ENCODE measurements around the gene SEC31A. TPM values are rescaled to one million over a fixed set of nuclear protein-coding genes. Genes with fewer than 3 reads are reported as not detected.
"Not testable (repeated sequence)": the region's sequence is repeated elsewhere in the genome, so short reads cannot be mapped to it uniquely, and the experiment has no call there.

The SEC31A gene
- polyA plus RNA-seq, 1 donor from 2014 or later: 102 TPM

DNA sequence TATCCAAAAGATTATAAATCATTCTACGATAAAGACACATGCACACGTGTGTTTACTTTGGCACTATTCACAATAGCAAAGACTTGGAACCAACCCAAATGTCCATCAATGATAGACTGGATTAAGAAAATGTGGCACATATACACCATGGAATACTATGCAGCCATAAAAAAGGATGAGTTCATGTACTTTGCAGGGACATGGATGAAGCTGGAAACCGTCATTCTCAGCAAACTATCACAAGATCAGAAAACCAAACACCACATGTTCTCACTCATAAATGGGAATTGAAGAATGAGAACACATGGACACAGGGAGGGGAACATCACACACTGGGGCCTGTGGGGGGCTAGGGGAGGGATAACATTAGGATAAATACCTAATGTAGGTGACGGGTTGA lies 57.9 kb downstream of the SEC31A start:
- H3K27me3 Mint-ChIP-seq, H3K4me1 Mint-ChIP-seq, H3K9me3 Mint-ChIP-seq, H3K4me3 Mint-ChIP-seq, H3K27ac Mint-ChIP-seq: not testable (repeated sequence)
- peaks cover 20% of the 10 kb centered on the region for H3K36me3 Mint-ChIP-seq

DNA sequence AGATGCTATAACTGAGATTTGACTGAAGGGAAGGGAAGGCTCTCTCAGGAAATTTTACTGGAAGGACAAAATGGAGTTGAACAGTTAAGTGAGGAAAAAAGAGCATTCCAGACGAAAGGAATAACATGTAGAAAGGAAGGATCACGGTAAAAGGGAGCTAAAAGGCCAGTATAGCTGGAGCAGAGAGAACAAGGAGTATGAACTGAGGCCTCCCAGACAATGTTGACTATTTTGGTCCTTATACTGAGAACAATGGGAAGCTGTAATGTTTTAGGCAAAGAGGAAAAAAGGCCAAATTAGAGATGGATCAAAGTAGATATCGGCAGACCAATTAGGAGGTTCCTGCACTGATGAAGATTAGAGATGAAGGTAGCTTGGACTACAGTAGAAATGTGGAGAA lies 65.5 kb downstream of the SEC31A start:
- H3K36me3 Mint-ChIP-seq: peaks cover 3% of the 10 kb centered on the region
- H3K4me1 Mint-ChIP-seq: no peaks in the 10 kb centered on the region
- H3K27ac Mint-ChIP-seq: peak overlapping the region in 1 of 3 donors; percentile 31
- H3K4me3 Mint-ChIP-seq: no peak overlapping the region
- no peaks in the 10 kb centered on the region for H3K27me3 Mint-ChIP-seq
- H3K9me3 Mint-ChIP-seq: no peaks in the 10 kb centered on the region

DNA sequence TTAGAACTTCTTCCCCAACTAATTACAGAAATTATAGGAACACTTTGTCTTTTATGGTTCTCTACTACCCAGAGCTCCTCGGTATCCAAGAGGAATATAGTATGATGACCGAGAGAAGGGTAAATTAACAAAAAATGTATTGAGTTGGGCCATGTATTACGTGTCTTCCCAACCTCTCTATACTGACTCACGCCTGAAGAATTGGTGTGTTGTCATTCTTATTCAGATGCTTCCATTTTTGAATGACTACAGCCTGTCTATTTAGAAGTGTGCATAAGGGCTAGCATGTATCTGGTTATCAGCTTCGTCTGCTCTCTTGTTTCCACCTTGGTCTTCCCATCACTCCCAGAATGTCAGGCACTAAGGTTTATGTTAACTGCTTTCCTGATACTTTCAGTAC lies 67.9 kb downstream of the SEC31A start:
- H3K27me3 Mint-ChIP-seq: no peaks in the 10 kb centered on the region
- H3K4me3 Mint-ChIP-seq: no peak overlapping the region
- H3K4me1 Mint-ChIP-seq: no peaks in the 10 kb centered on the region
- H3K36me3 Mint-ChIP-seq: peaks cover 5% of the 10 kb centered on the region
- H3K9me3 Mint-ChIP-seq: no peaks in the 10 kb centered on the region
- H3K27ac Mint-ChIP-seq: no peak overlapping the region

DNA sequence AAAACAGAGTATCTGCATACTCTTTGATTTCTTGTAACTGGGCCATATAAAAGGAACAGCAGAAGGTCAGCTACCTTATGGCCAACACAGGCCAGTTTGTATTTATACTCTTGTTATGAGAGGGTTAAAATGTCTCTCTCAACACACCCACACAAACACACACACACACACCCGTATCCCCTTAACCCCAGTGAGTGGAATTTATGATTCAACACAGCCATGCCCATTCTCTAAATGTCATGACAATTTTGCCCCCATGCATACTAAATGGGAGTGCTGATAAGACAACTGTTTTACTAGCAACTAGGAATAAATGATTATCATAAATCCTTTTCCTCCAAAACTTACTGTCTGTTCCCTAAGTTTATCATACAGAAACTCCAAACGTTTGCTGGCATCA lies 70.3 kb downstream of the SEC31A start:
- Mint-ChIP-seq H3K36me3 (peaks cover 2% of the 10 kb centered on the region), H3K9me3 (no peaks in the 10 kb centered on the region), H3K27ac (no peak overlapping the region), H3K4me1 (no peaks in the 10 kb centered on the region), H3K27me3 (no peaks in the 10 kb centered on the region), H3K4me3 (no peak overlapping the region)

DNA sequence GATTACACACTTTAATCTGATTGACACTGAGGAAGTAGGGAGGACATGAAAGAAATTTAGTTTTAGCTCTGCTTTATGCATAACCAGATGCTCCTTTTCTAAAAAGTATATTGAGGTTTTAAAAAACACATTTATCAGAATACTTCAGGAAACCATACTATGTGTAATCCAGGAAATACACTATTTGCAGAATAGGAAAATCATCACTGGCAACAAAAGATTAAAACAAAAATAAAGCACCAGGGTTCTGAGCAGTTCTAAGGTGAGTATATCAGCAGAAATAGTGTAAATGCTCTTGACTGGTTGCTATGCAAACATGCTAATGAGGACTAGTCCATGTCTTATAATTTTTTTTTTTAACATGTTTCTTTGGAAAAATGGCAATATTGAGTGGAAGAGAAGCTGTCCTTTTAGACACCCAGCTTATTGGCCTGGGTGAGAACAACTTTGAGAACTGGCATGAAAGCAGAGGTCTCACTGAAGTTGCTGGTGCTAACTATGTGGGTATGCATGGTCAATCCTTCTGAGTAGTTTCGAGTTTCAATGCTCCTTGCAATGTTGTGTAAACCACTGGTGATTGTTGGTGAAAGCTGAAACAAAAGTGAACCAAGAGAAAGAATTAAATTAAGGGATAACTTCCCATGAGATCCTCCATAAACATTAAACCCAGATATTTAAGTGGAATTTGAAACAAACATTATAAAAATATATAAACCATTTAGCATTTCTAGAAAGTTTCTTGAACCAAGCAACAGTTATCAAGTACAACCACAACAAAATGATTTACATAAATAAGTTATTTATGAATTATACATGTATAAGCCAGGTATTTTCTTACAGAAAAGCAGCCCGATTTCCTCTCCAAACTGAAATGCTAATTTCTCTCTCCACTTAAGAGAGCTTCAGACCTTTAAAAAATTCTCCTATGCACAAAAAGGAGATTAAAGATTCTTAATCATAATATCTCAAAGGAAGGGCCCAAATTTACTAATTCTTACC lies 72.0 kb downstream of the SEC31A start:
- H3K36me3 Mint-ChIP-seq: peaks cover 2% of the 10 kb centered on the region
- H3K4me3 Mint-ChIP-seq: no peak overlapping the region
- H3K27me3 Mint-ChIP-seq: no peaks in the 10 kb centered on the region
- H3K27ac Mint-ChIP-seq: peak overlapping the region in 1 of 3 donors; percentile 46
- H3K9me3 Mint-ChIP-seq: no peaks in the 10 kb centered on the region
- H3K4me1 Mint-ChIP-seq: no peaks in the 10 kb centered on the region

DNA sequence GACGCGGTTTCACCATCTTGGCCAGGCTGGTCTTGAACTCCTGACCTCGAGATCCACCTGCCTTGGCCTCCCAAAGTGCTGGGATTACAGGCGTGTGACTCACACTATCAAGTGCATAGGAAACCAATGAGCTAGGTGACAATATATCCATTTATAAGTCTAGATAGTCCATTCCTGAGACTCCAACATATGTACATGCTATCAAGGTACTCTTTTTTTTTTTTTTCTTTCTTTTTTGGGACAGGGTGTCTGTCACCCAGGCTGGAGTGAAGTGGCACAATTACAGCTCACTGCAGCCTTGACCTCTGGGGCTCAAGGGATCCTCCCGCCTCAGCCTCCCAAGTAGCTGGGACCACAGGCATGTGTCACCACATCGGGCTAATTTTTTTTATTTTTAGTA lies 74.1 kb downstream of the SEC31A start:
- H3K27ac Mint-ChIP-seq, H3K9me3 Mint-ChIP-seq, H3K4me1 Mint-ChIP-seq, H3K36me3 Mint-ChIP-seq, H3K4me3 Mint-ChIP-seq, H3K27me3 Mint-ChIP-seq: not testable (repeated sequence)

DNA sequence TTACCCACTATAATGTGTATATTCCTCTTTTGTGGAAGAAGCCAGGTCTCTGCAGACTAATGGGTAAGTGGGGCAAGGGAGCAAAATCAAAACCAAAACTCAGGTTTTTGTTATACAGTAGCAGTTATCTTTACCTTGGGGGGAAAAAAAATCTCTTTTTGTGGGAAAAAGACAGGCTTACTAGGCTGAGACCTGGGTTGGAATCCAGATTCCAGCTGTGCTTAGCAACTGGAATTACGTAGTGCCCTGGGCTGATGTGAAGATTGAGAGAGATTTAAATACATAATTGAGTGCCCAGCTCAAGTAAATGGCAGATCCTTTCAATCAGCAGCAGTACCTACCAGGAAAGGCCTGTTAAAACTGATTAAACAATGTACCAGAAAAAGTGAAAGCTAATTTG lies 76.9 kb downstream of the SEC31A start:
- Mint-ChIP-seq H3K27me3 (no peaks in the 10 kb centered on the region), H3K9me3 (no peaks in the 10 kb centered on the region), H3K4me1 (no peaks in the 10 kb centered on the region), H3K36me3 (peaks cover 2% of the 10 kb centered on the region), H3K4me3 (no peak overlapping the region), H3K27ac (no peak overlapping the region)

DNA sequence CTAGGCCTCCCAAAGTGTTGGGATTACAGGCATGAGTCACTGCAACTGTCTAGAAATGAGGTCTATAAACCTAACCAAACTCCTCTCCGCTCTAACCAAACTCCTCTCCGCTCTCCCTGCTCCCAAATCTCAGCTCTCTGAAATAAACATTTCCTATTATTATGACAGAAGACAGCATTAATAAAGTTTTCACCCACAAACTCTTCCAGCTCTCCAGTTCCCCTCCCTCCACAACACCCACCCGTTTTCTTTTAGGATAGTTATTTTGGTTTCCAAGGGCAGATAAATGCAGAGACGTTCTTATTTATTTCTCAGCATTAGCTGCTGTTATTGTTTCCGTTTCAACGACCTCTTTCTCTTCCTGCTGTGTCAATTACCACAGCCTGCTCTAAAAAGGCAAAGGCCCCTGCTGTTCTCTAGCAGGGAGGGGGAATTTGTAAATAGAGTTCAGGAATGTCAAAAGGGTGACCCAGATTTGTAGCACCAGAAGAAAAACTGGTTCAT lies 79.1 kb downstream of the SEC31A start:
- Mint-ChIP-seq H3K4me1 (no peaks in the 10 kb centered on the region), H3K27ac (no peak overlapping the region), H3K9me3 (peaks cover 0 to 2% (median 2%) of the 10 kb centered on the region in 3 donors), H3K27me3 (peaks cover 2% of the 10 kb centered on the region), H3K36me3 (no peaks in the 10 kb centered on the region), H3K4me3 (peak overlapping the region in 1 of 4 donors; percentile 75)

DNA sequence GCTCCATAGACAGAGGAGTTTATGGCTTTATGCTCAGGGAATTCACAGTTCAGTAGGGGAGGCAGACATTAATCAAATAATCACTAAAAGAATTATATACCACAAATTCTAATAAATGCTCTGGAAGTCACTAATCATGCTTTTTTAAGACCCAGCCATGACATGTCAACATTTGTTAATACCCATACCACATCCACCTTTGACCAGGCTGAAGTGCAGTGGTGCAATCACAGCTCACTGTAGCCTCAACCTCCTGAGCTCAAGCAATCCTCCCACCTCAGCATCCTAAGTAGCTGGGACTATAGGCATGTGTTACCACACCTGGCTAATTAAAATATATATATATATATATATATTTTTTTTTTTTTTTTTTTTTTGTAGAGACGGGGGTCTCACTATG lies 79.6 kb downstream of the SEC31A start:
- H3K4me1 Mint-ChIP-seq: no peaks in the 10 kb centered on the region
- H3K4me3 Mint-ChIP-seq: no peak overlapping the region
- peaks cover 2% of the 10 kb centered on the region for H3K27me3 Mint-ChIP-seq
- H3K36me3 Mint-ChIP-seq: no peaks in the 10 kb centered on the region
- H3K9me3 Mint-ChIP-seq: peaks cover 0 to 2% (median 2%) of the 10 kb centered on the region in 3 donors
- no peak overlapping the region for H3K27ac Mint-ChIP-seq

DNA sequence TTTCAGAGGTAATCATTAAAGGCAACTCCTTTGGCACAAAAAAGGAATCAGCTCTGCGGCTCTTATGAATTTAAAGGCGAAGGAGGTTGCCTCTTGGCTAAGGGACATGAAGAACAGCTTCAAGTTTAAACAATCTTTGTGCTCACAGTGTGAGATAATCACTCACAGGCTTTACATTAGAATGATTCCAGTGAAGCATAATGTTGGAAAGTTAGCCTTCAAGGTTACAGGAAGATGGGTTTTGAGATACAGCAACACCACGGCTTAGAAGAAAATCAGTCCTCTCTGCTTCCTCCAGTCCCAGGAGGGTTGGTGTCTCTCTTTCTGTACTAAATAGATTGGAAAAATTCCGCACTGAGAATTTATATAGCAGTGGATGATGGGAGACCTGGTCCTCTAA lies 80.8 kb downstream of the SEC31A start:
- Mint-ChIP-seq H3K4me3 (no peak overlapping the region), H3K4me1 (no peaks in the 10 kb centered on the region), H3K36me3 (no peaks in the 10 kb centered on the region), H3K9me3 (peaks cover 0 to 2% (median 2%) of the 10 kb centered on the region in 3 donors), H3K27ac (no peak overlapping the region), H3K27me3 (peaks cover 2% of the 10 kb centered on the region)

DNA sequence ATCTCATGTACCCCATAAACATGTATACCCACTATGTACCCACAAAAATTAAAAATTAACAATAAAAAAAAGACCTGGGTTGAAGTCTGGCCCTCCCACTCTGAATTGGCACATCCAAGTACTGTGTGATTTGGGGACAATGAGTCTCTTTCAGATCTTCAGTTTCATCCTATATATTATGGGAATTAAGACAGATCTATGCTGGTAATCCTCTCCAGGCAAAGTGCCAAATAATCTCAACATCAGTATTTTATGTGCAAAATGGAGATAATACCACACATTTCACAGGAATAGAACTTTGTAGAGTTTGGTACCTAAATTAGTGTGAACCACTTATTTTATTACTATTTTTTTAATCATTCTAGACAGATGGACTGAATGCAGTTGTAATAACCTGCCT lies 81.3 kb downstream of the SEC31A start:
- Mint-ChIP-seq H3K4me3 (no peak overlapping the region), H3K36me3 (no peaks in the 10 kb centered on the region), H3K4me1 (no peaks in the 10 kb centered on the region), H3K9me3 (peaks cover 0 to 2% (median 2%) of the 10 kb centered on the region in 3 donors), H3K27me3 (peaks cover 2% of the 10 kb centered on the region), H3K27ac (no peak overlapping the region)

DNA sequence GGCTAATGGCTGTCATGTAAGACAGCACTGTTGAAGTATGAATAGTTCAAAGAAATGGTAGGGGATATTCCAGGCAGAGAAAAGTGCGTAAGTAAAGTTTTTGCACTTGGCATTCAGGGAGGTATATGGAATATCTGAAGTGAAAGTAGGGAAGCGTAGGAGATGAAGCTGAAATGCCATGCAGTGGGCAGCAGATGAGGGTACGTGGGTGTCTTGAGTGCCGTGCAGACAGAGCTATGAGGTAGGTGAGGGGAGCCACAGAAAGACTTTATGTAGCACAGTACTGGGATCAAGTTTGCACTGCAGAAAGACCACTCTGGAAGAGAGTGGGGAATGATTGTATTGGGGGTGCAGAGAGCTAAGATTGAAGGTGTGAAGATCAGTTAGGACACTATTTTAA lies 87.2 kb downstream of the SEC31A start:
- Mint-ChIP-seq H3K36me3 (no peaks in the 10 kb centered on the region), H3K27me3 (peaks cover 19% of the 10 kb centered on the region), H3K4me1 (peaks cover 4 to 14% (median 9%) of the 10 kb centered on the region in 3 donors)

DNA sequence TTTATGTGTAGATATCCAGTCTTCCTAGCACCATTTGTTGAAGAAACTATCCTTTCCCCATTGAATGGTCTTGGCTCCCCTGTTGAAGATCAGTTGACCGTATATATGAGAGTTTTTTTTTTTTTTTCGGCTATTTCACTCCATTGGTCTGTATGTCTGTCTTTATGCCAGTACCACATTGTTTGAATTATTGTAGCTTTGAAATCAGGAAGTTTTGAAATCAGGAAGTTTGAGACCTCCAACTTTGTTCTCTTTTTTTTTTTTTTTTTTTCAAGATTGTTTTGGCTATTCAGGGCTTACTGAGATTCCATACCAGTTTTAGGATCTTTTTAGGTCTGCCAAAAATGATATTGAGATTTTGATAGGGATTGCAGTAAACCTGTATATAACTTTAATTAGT lies 88.0 kb downstream of the SEC31A start:
- Mint-ChIP-seq H3K36me3 (no peaks in the 10 kb centered on the region), H3K4me1 (peaks cover 4 to 14% (median 9%) of the 10 kb centered on the region in 3 donors), H3K27ac (no peak overlapping the region), H3K27me3 (peaks cover 22% of the 10 kb centered on the region), H3K4me3 (no peak overlapping the region), H3K9me3 (no peaks in the 10 kb centered on the region)

More for the DNA sequence above, 87.2 kb downstream of the SEC31A start:
- no peak overlapping the region for H3K4me3 Mint-ChIP-seq
- H3K9me3 Mint-ChIP-seq: peaks cover 0 to 1% (median under 1%) of the 10 kb centered on the region in 3 donors
- no peak overlapping the region for H3K27ac Mint-ChIP-seq

DNA sequence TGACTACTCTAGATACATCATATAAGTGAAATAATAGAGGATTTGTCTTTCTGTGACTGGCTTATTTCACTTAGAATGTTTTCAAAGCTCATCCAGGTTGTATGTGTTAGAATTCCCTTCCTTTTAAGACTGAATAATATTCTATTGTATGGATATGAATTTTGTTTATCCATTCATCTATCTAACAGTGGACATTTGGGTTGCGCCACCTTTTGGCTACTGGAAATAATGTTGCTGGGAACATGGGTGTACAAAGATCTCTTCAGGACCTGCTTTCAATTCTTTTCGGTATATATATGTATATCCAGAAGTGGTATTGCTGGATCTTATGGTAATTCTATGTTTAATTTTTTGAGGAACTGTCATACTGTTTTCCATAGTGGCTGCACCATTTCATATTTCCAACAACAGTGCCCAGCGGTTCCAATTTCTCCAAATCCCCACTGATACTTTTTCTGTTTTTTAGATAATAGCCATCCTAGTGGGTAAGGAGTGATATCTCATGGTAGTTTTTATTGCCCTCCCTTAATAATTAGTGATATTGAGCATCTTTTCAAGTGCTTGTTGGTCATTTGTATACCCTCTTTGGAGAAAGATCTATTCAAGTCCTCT lies 88.9 kb downstream of the SEC31A start:
- Mint-ChIP-seq H3K27me3 (peaks cover 27% of the 10 kb centered on the region), H3K4me1 (peaks cover 9 to 14% (median 10%) of the 10 kb centered on the region in 3 donors), H3K36me3 (no peaks in the 10 kb centered on the region), H3K4me3 (no peak overlapping the region), H3K9me3 (no peaks in the 10 kb centered on the region), H3K27ac (no peak overlapping the region)

DNA sequence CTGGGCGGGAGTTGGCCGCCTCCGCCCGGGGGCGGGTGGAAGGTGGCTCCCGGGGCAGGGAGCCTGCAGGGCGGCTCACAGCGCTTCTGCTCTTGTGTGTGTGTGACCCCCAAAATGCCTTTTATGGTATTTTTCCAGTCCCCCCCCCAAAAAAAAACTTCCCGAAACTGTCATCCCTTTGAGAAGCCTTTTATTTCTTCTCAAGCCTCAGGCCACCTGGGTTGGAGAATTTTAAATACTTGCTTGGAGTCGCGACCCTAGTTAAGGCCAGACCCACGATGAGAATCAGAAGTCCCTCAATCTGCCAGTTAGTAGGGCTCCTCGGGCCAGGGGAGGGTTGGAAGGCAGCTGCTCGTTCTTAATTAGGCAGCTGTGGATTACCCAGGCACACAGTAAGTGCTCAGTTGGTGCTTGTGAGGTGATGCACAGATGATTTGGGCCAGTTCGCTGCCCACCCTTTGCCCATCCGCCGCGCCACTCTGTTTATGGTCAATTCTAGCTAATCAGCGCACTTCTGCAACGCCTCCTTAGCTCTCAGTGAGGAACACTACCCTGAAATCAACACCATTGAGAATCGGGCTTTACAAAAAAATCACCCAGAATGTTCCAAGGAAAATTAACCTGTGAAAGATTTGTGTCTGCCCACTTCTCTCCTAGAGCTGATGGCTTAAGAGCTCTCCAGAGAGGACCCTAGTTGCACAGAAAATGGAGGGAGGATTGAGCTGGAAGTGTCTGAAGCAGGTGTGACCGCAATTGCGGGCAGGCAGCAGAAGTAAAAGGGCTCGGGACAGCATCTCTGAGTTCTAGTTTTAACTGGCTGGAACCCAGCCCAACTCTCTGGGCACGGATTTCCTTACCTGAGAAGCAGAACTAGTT lies 91.7 kb downstream of the SEC31A start:
- no peaks in the 10 kb centered on the region for H3K36me3 Mint-ChIP-seq

More for the DNA sequence above, 91.7 kb downstream of the SEC31A start:
- Mint-ChIP-seq H3K4me3 (peak overlapping the region; percentile 67 to 93 (median 83)), H3K27me3 (peaks cover 34% of the 10 kb centered on the region), H3K9me3 (no peaks in the 10 kb centered on the region), H3K4me1 (peaks cover 9 to 19% (median 12%) of the 10 kb centered on the region in 3 donors), H3K27ac (no peak overlapping the region)

Data from IgD-negative memory B cell (primary cell).